Measurements from ENCODE around the gene ARHGAP32. TPM values are rescaled to one million over a fixed set of nuclear protein-coding genes. Genes with fewer than 3 reads are reported as not detected.

Gene ARHGAP32
- total RNA-seq, 2 experiments from 2014 or later = 8.7 to 10.0 TPM

GRCh38 chr11:128940603-128941002, 251.5 kb downstream of the ARHGAP32 start:
- POLR2A ChIA-PET = no interaction called here
- intact Hi-C loops (cut with DNase I, micrococcal nuclease) = no loop called here
- H3K36me3 Mint-ChIP-seq (ENCODE audit: low read depth) = no peaks in the 10 kb centered on the region
- Histone ChIP-seq H3K4me3 (ENCODE audit: low read length) (no peak overlapping the region), H3K9me3 (ENCODE audit: control insufficient read depth in 1 of 2, insufficient read depth in 1 of 2, low read length in 2 of 2) (no peaks in the 10 kb centered on the region), H3K27me3 (ENCODE audit: control insufficient read depth in 1 of 2, insufficient read depth in 2 of 2, low read length in 2 of 2) (peaks cover 0 to 3% of the 10 kb centered on the region in 2 experiments), H3K36me3 (ENCODE audit: insufficient read depth, low read length) (no peaks in the 10 kb centered on the region), H3K27ac (ENCODE audit: low read depth in 1 of 2, low read length in 2 of 2) (no peak overlapping the region), H3K4me1 (ENCODE audit: insufficient read depth, low read length) (no peaks in the 10 kb centered on the region)
- no peak overlapping the region for H3K4me3 Mint-ChIP-seq
- H3K9me3 Mint-ChIP-seq = no peaks in the 10 kb centered on the region
- H3K27me3 Mint-ChIP-seq = peaks cover 6% of the 10 kb centered on the region
- DNase-seq (no peak), ATAC-seq (ENCODE audit: poor library complexity) (no peak)
- no peak overlapping the region for H3K27ac Mint-ChIP-seq
- CTCF ChIA-PET = no interaction called here
- TF ChIP-seq, protein P1, sequence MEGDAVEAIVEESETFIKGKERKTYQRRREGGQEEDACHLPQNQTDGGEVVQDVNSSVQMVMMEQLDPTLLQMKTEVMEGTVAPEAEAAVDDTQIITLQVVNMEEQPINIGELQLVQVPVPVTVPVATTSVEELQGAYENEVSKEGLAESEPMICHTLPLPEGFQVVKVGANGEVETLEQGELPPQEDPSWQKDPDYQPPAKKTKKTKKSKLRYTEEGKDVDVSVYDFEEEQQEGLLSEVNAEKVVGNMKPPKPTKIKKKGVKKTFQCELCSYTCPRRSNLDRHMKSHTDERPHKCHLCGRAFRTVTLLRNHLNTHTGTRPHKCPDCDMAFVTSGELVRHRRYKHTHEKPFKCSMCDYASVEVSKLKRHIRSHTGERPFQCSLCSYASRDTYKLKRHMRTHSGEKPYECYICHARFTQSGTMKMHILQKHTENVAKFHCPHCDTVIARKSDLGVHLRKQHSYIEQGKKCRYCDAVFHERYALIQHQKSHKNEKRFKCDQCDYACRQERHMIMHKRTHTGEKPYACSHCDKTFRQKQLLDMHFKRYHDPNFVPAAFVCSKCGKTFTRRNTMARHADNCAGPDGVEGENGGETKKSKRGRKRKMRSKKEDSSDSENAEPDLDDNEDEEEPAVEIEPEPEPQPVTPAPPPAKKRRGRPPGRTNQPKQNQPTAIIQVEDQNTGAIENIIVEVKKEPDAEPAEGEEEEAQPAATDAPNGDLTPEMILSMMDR (IDR thresholded peaks at IDR 0.05) = no peak
- H3K4me1 Mint-ChIP-seq (ENCODE audit: low read depth) = no peaks in the 10 kb centered on the region

DNA sequence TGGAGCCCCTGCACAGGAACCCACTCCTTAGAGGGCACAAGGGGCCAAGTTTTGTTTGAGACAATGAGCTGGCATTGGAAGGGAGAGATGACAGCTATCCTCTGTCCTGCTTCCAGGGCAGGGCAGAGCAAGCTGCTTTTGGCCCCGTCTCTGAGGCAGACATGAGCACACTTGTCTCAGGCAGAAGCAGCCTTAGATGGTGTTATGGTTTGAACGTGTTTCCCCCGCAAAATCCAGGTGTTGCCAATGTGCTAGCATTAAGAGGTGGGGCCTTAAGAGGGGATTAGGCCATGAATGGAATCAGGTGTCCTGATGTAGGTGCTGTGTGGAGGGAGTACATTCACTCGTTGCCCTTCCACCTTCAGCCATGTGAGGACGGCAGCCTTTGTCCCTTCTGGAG, 252.0 kb downstream of the ARHGAP32 start:
- H3K4me1 Mint-ChIP-seq (ENCODE audit: low read depth) = no peaks in the 10 kb centered on the region
- intact Hi-C loops (cut with DNase I, micrococcal nuclease) = no loop called here
- H3K27me3 ChIP-seq (ENCODE audit: control insufficient read depth in 1 of 2, insufficient read depth in 2 of 2, low read length in 2 of 2) = peaks cover 0 to 3% of the 10 kb centered on the region in 2 experiments
- CTCF ChIA-PET = no interaction called here
- no peak for ATAC-seq (ENCODE audit: poor library complexity)
- H3K36me3 ChIP-seq (ENCODE audit: insufficient read depth, low read length) = no peaks in the 10 kb centered on the region
- DNase-seq = no peak
- H3K9me3 ChIP-seq (ENCODE audit: control insufficient read depth in 1 of 2, insufficient read depth in 1 of 2, low read length in 2 of 2) = no peaks in the 10 kb centered on the region
- H3K4me1 ChIP-seq (ENCODE audit: insufficient read depth, low read length) = no peaks in the 10 kb centered on the region
- H3K9me3 Mint-ChIP-seq = no peaks in the 10 kb centered on the region
- H3K4me3 Mint-ChIP-seq = no peak overlapping the region
- POLR2A ChIA-PET = no interaction called here
- H3K27ac ChIP-seq (ENCODE audit: low read depth in 1 of 2, low read length in 2 of 2) = no peak overlapping the region
- no peaks in the 10 kb centered on the region for H3K36me3 Mint-ChIP-seq (ENCODE audit: low read depth)
- H3K27ac Mint-ChIP-seq = no peak overlapping the region
- no peak overlapping the region for H3K4me3 ChIP-seq (ENCODE audit: low read length)
- H3K27me3 Mint-ChIP-seq = peaks cover 6% of the 10 kb centered on the region
- TF ChIP-seq, protein P1 (IDR thresholded peaks at IDR 0.05) = no peak

DNA sequence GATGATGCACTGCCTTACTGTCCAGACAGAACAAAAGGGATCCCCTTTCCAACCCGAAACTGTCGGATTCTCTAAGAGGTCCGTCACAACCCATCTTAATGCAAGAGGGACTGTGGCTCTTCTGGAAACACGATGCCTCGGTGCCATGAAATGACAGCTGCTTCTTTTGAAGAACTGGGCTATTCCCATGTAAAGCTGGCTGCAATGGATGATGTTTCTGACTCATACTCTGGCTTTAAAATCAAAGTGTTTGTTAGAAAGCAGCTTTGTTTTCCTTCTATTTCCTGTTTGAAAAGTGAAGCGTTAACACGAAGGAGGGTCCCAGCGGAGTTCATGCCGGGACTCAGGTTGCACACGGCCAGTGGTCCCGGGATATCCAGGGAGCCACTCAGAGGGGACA, 252.5 kb downstream of the ARHGAP32 start:
- TF ChIP-seq, protein P1 (IDR thresholded peaks at IDR 0.05) = no peak
- Histone ChIP-seq H3K27ac (ENCODE audit: low read depth in 1 of 2, low read length in 2 of 2) (no peak overlapping the region), H3K4me1 (ENCODE audit: insufficient read depth, low read length) (no peaks in the 10 kb centered on the region), H3K4me3 (ENCODE audit: low read length) (no peak overlapping the region), H3K9me3 (ENCODE audit: control insufficient read depth in 1 of 2, insufficient read depth in 1 of 2, low read length in 2 of 2) (no peaks in the 10 kb centered on the region), H3K36me3 (ENCODE audit: insufficient read depth, low read length) (no peaks in the 10 kb centered on the region), H3K27me3 (ENCODE audit: control insufficient read depth in 1 of 2, insufficient read depth in 2 of 2, low read length in 2 of 2) (peaks cover 0 to 3% of the 10 kb centered on the region in 2 experiments)
- Mint-ChIP-seq H3K4me1 (ENCODE audit: low read depth) (no peaks in the 10 kb centered on the region), H3K27ac (no peak overlapping the region), H3K9me3 (no peaks in the 10 kb centered on the region), H3K27me3 (peaks cover 3% of the 10 kb centered on the region), H3K36me3 (ENCODE audit: low read depth) (no peaks in the 10 kb centered on the region), H3K4me3 (no peak overlapping the region)
- DNase-seq (no peak), ATAC-seq (ENCODE audit: poor library complexity) (no peak)
- CTCF ChIA-PET = no interaction called here
- intact Hi-C loops (cut with DNase I, micrococcal nuclease) = no loop called here
- POLR2A ChIA-PET = no interaction called here
